GM23338 (cell line): ENCODE data around the gene PHF8. TPM values are rescaled to one million over a fixed set of nuclear protein-coding genes. Genes with fewer than 3 reads are reported as not detected.

Source experiments
- ATAC-seq: fragments of 200-7000 bp; cut with Tn5 transposase; 3 replicates; pipeline ENCODE4 v1.9.1; 2020
- DNase-seq: peaks from one replicate; pipeline ENCODE4 v3.0.0-alpha.2; 2015; ENCODE audit warnings: low spot score
- H2AFZ ChIP-seq: fragments of 200-600 bp; sonication (generic); 2 replicates; pipeline ENCODE4 v1.8.0; 2016; ENCODE audit warnings: antibody characterized with exemption, mild to moderate bottlenecking, moderate library complexity
- H3F3A ChIP-seq: fragments of 200-600 bp; sonication (generic); replicated peaks from 2 replicates; pipeline ENCODE4 v1.8.0; 2017; ENCODE audit warnings: antibody characterized with exemption, mixed run types, low read depth
- H3K27ac ChIP-seq: fragments of 200-600 bp; sonication (generic); 2 replicates; pipeline ENCODE4 v1.6.1; 2016; ENCODE audit warnings: low read depth
- H3K27me3 ChIP-seq: fragments of 200-600 bp; sonication (generic); 2 replicates; pipeline ENCODE4 v1.8.0; 2016; ENCODE audit warnings: mild to moderate bottlenecking, mixed run types, moderate library complexity; ENCODE audit not compliant: insufficient read depth
- H3K36me3 ChIP-seq: fragments of 200-600 bp; sonication (generic); 2 replicates; pipeline ENCODE4 v1.8.0; 2016; ENCODE audit warnings: mild to moderate bottlenecking; ENCODE audit not compliant: insufficient read depth
- H3K4me1 ChIP-seq: fragments of 200-600 bp; sonication (generic); 2 replicates; pipeline ENCODE4 v1.8.0; 2016; ENCODE audit warnings: mild to moderate bottlenecking, moderate library complexity; ENCODE audit not compliant: insufficient read depth
- H3K4me2 ChIP-seq: fragments of 200-600 bp; sonication (generic); 2 replicates; pipeline ENCODE4 v1.7.1; 2017; ENCODE audit warnings: mixed run types
- H3K4me3 ChIP-seq: fragments of 200-600 bp; sonication (generic); 2 replicates; pipeline ENCODE4 v1.6.1; 2016; ENCODE audit warnings: mixed run types
- H3K79me2 ChIP-seq: fragments of 200-600 bp; sonication (generic); replicated peaks from 2 replicates; pipeline ENCODE4 v1.8.0; 2017; ENCODE audit warnings: mild to moderate bottlenecking; ENCODE audit not compliant: insufficient read depth
- H3K9me2 ChIP-seq: fragments of 200-600 bp; sonication (generic); 2 replicates; pipeline ENCODE4 v1.8.0; 2017; ENCODE audit not compliant: insufficient read depth
- H4K20me1 ChIP-seq: fragments of 200-600 bp; sonication (generic); replicated peaks from 2 replicates; pipeline ENCODE4 v1.8.0; 2017; ENCODE audit warnings: mild to moderate bottlenecking; ENCODE audit not compliant: insufficient read depth
- H3K27ac Mint-ChIP-seq: 2 replicates; pipeline ENCODE4 v1.8.0; 2020; ENCODE audit warnings: inconsistent platforms, mild to moderate bottlenecking, moderate library complexity, mixed read lengths
- H3K27me3 Mint-ChIP-seq: 3 replicates; pipeline ENCODE4 v1.8.0; 2022; ENCODE audit warnings: low read depth, mild to moderate bottlenecking, moderate library complexity, mixed read lengths, inconsistent platforms; ENCODE audit not compliant: insufficient read depth, poor library complexity
- H3K36me3 Mint-ChIP-seq: 3 replicates; pipeline ENCODE4 v1.8.0; 2021; ENCODE audit warnings: low read depth, mild to moderate bottlenecking, inconsistent platforms, moderate library complexity, mixed read lengths
- H3K4me1 Mint-ChIP-seq: 3 replicates; pipeline ENCODE4 v1.8.0; 2020; ENCODE audit warnings: mild to moderate bottlenecking, inconsistent platforms, mixed read lengths
- H3K4me3 Mint-ChIP-seq: 3 replicates; pipeline ENCODE4 v1.8.0; 2021; ENCODE audit warnings: moderate library complexity, mild to moderate bottlenecking, inconsistent platforms, mixed read lengths
- H3K9me3 Mint-ChIP-seq: 3 replicates; pipeline ENCODE4 v1.8.0; 2020; ENCODE audit warnings: moderate library complexity, mild to moderate bottlenecking, inconsistent platforms, mixed read lengths
- CREB1 ChIP-seq: fragments of 250-450 bp; sonication (Bioruptor Pico); IDR thresholded peaks from 2 replicates; pipeline ENCODE4 v1.5.0; 2020; ENCODE audit warnings: low read depth, mild to moderate bottlenecking, moderate library complexity
- CTCF ChIP-seq, 2 experiments: fragments of 200-600 bp in 1 of 2; sonication (generic) in 1 of 2; conservative IDR thresholded peaks; 2 replicates each; pipeline versions ENCODE4 v1.5.1 to v1.6.1; 2016 to 2017; ENCODE audit warnings: antibody characterized with exemption in 2 of 2, low read depth in 2 of 2, mild to moderate bottlenecking in 2 of 2, moderate library complexity in 1 of 2
- ETS1 ChIP-seq: IDR thresholded peaks from 2 replicates; pipeline ENCODE4 v1.6.1; 2016; ENCODE audit warnings: antibody characterized with exemption
- EZH2 ChIP-seq: fragments of 200-600 bp; sonication (generic); IDR thresholded peaks from one replicate; pipeline ENCODE4 v1.8.0; 2017; ENCODE audit warnings: antibody characterized with exemption, mild to moderate bottlenecking, low read depth; ENCODE audit not compliant: unreplicated experiment
- EZH2phosphoT487 ChIP-seq: fragments of 200-600 bp; sonication (generic); IDR thresholded peaks from one replicate; pipeline ENCODE4 v1.8.1; 2018; ENCODE audit warnings: antibody characterized with exemption; ENCODE audit not compliant: unreplicated experiment
- JUNB ChIP-seq: IDR thresholded peaks from one replicate; pipeline ENCODE4 v1.6.1; 2016; ENCODE audit warnings: antibody characterized with exemption; ENCODE audit not compliant: unreplicated experiment
- NANOG ChIP-seq: IDR thresholded peaks from 2 replicates; pipeline ENCODE4 v1.6.1; 2016; ENCODE audit warnings: antibody characterized with exemption, borderline replicate concordance
- POLR2AphosphoS5 ChIP-seq: IDR thresholded peaks from 2 replicates; pipeline ENCODE4 v1.6.1; 2016; ENCODE audit warnings: antibody characterized with exemption, low read depth
- REST ChIP-seq: IDR thresholded peaks from one replicate; pipeline ENCODE4 v1.6.1; 2018; ENCODE audit warnings: antibody characterized with exemption; ENCODE audit not compliant: unreplicated experiment
- STAT1 ChIP-seq: IDR thresholded peaks from one replicate; pipeline ENCODE4 v1.6.1; 2016; ENCODE audit warnings: antibody characterized with exemption; ENCODE audit not compliant: unreplicated experiment
- ZNF114 ChIP-seq: fragments of 250-450 bp; sonication (Bioruptor Pico); IDR thresholded peaks from 2 replicates; pipeline ENCODE4 v1.5.0; 2020; ENCODE audit warnings: mild to moderate bottlenecking, moderate library complexity
- ZNF331 ChIP-seq: fragments of 250-450 bp; sonication (Bioruptor Pico); IDR thresholded peaks from 2 replicates; pipeline ENCODE4 v1.5.0; 2020; ENCODE audit warnings: low read depth, mild to moderate bottlenecking, moderate library complexity
- ZNF462 ChIP-seq: fragments of 250-450 bp; sonication (Bioruptor Pico); IDR thresholded peaks from 2 replicates; pipeline ENCODE4 v1.5.0; 2020; ENCODE audit warnings: mild to moderate bottlenecking, moderate library complexity
- polyA plus RNA-seq: library from polyadenylated mRNA; unstranded; fragments of >200 nt; fragmentation: Nextera tagmentation; extraction: Ambion mirVana; gene quantifications from 2 replicates; pipeline ENCODE4 v1.2.1, GENCODE V29; 2016
- total RNA-seq: library from RNA; depleted of rRNA; stranded (reverse); fragments of >200 nt; shearing (Covaris generic); gene quantifications from 2 replicates; pipeline ENCODE4 v1.2.3, GENCODE V29; 2014

The PHF8 gene
- total and polyA plus RNA-seq, 2 experiments from 2014 or later = 12.8 to 30.6 TPM

GRCh38 chrX:53895270-53895669, 149.0 kb downstream of the PHF8 start:
- H3K36me3 Mint-ChIP-seq = no peaks in the 10 kb centered on the region
- no peaks in the 10 kb centered on the region; the same call in 1 of the 3 replicates for H3K9me3 Mint-ChIP-seq
- Histone ChIP-seq H3K9me2 (no peaks in the 10 kb centered on the region), H3K4me3 (no peak overlapping the region), H3K27me3 (no peaks in the 10 kb centered on the region), H2AFZ (no peak overlapping the region), H3K36me3 (no peaks in the 10 kb centered on the region), H3K4me1 (no peaks in the 10 kb centered on the region), H4K20me1 (no peaks in the 10 kb centered on the region), H3K79me2 (no peaks in the 10 kb centered on the region), H3K4me2 (no peak overlapping the region), H3F3A (no peaks in the 10 kb centered on the region), H3K27ac (no peak overlapping the region)
- H3K27me3 Mint-ChIP-seq = peaks cover 2% of the 10 kb centered on the region
- H3K4me1 Mint-ChIP-seq = no peaks in the 10 kb centered on the region
- TF ChIP-seq JUNB = no peak
- TF ChIP-seq ETS1 = no peak
- TF ChIP-seq EZH2 = no peak
- TF ChIP-seq STAT1 = no peak
- no peak for TF ChIP-seq EZH2phosphoT487
- TF ChIP-seq POLR2AphosphoS5 = no peak
- no peak for TF ChIP-seq REST
- no peak for TF ChIP-seq ZNF331 (CRISPR knock-in tag)
- no peak for TF ChIP-seq CTCF (conservative IDR thresholded peaks at IDR 0.05; ENCODE audit: low read depth in 2 of 2)
- no peak for TF ChIP-seq NANOG
- TF ChIP-seq CREB1 (CRISPR knock-in tag) = no peak
- no peak for TF ChIP-seq ZNF462 (CRISPR knock-in tag)
- TF ChIP-seq ZNF114 (CRISPR knock-in tag) = no peak
- no peak for ATAC-seq
- DNase-seq = no peak
- H3K27ac Mint-ChIP-seq = no peak overlapping the region
- H3K4me3 Mint-ChIP-seq = no peak overlapping the region
